Cardiac muscle cell (in vitro differentiated cells and primary cell): Measurements from ENCODE around the gene DNAJC3. TPM values are rescaled to one million over a fixed set of nuclear protein-coding genes. Genes with fewer than 3 reads are reported as not detected.

ENCODE experiments used
- DNase-seq, 2 donors: peaks; one replicate each; pipeline versions ENCODE4 v3.0.0 to v3.0.0-alpha.2; 2010 to 2017; ENCODE audit warnings: low read depth in 1 of 2, low spot score in 1 of 2
- H3K27ac ChIP-seq: fragments of 200-600 bp; sonication (generic); 2 replicates; pipeline ENCODE4 v1.5.1; 2016
- H3K27me3 ChIP-seq: fragments of 200-600 bp; sonication (generic); 2 replicates; pipeline ENCODE4 v1.6.0; 2016; ENCODE audit warnings: control low read depth
- H3K36me3 ChIP-seq: fragments of 200-600 bp; sonication (generic); 2 replicates; pipeline ENCODE4 v1.5.1; 2016; ENCODE audit warnings: control low read depth
- H3K4me1 ChIP-seq: fragments of 200-600 bp; sonication (generic); 2 replicates; pipeline ENCODE4 v1.8.1; 2017; ENCODE audit warnings: low read depth, mild to moderate bottlenecking, mixed run types
- H3K4me3 ChIP-seq: fragments of 200-600 bp; sonication (generic); 2 replicates; pipeline ENCODE4 v1.5.1; 2016; ENCODE audit warnings: mild to moderate bottlenecking
- H3K9me3 ChIP-seq: fragments of 200-600 bp; sonication (generic); 2 replicates; pipeline ENCODE4 v1.5.1; 2017; ENCODE audit warnings: low read depth, mild to moderate bottlenecking, control low read depth
- CTCF ChIP-seq: IDR thresholded peaks from 2 replicates; pipeline ENCODE4 v1.5.1; 2012; ENCODE audit warnings: low read depth, mild to moderate bottlenecking, low read length
- polyA plus RNA-seq: library from polyadenylated mRNA; unstranded; fragments of >200 nt; fragmentation: Nextera tagmentation; extraction: Ambion mirVana; gene quantifications from 2 replicates; pipeline ENCODE4 v1.2.1, GENCODE V29; 2016
- total RNA-seq: library from RNA; depleted of rRNA; stranded (reverse); fragments of >200 nt; gene quantifications from 2 replicates; pipeline ENCODE4 v1.2.3, GENCODE V29; 2016

DNAJC3 gene
- total and polyA plus RNA-seq, 2 experiments from 2014 or later = 13.6 to 15.3 TPM

- no peak for DNase-seq
- no peaks in the 10 kb centered on the region for H3K9me3 ChIP-seq
- H3K4me1 ChIP-seq = peaks cover 8% of the 10 kb centered on the region
- no peak for TF ChIP-seq CTCF
- no peak overlapping the region for H3K27ac ChIP-seq
- H3K4me3 ChIP-seq = no peak overlapping the region
- H3K27me3 ChIP-seq = no peaks in the 10 kb centered on the region
- peaks cover 8% of the 10 kb centered on the region for H3K36me3 ChIP-seq
Observed at GRCh38 chr13:95793781-95794180, 116.8 kb downstream of the DNAJC3 start.

- Histone ChIP-seq H3K4me1 (peaks cover 3% of the 10 kb centered on the region), H3K4me3 (no peak overlapping the region), H3K27ac (no peak overlapping the region), H3K36me3 (peaks cover 11% of the 10 kb centered on the region), H3K27me3 (no peaks in the 10 kb centered on the region), H3K9me3 (no peaks in the 10 kb centered on the region)
- TF ChIP-seq CTCF = no peak
- peak in 1 of 2 donors; percentile 7 for DNase-seq
Observed at GRCh38 chr13:95797016-95797415, 120.1 kb downstream of the DNAJC3 start.

GRCh38 chr13:95800436-95800835, 123.5 kb downstream of the DNAJC3 start:
- no peak for TF ChIP-seq CTCF
- Histone ChIP-seq H3K36me3 (peaks cover 3% of the 10 kb centered on the region), H3K27ac (no peak overlapping the region), H3K27me3 (no peaks in the 10 kb centered on the region), H3K4me1 (no peaks in the 10 kb centered on the region), H3K4me3 (no peak overlapping the region), H3K9me3 (no peaks in the 10 kb centered on the region)
- DNase-seq = no peak

GRCh38 chr13:95801825-95802224, 124.9 kb downstream of the DNAJC3 start:
- Histone ChIP-seq H3K4me3 (no peak overlapping the region), H3K36me3 (peaks cover 3% of the 10 kb centered on the region), H3K27ac (no peak overlapping the region), H3K9me3 (no peaks in the 10 kb centered on the region), H3K27me3 (no peaks in the 10 kb centered on the region), H3K4me1 (no peaks in the 10 kb centered on the region)
- DNase-seq = no peak
- no peak for TF ChIP-seq CTCF

- Histone ChIP-seq H3K9me3 (no peaks in the 10 kb centered on the region), H3K4me1 (no peaks in the 10 kb centered on the region), H3K36me3 (peaks cover 3% of the 10 kb centered on the region), H3K27me3 (no peaks in the 10 kb centered on the region), H3K4me3 (no peak overlapping the region), H3K27ac (no peak overlapping the region)
- no peak for TF ChIP-seq CTCF
- no peak for DNase-seq
Observed at GRCh38 chr13:95805921-95806320, 129.0 kb downstream of the DNAJC3 start.

GRCh38 chr13:95809429-95809828, 132.5 kb downstream of the DNAJC3 start:
- Histone ChIP-seq H3K4me3 (no peak overlapping the region), H3K4me1 (no peaks in the 10 kb centered on the region), H3K27ac (no peak overlapping the region), H3K36me3 (no peaks in the 10 kb centered on the region), H3K27me3 (no peaks in the 10 kb centered on the region), H3K9me3 (no peaks in the 10 kb centered on the region)
- no peak for TF ChIP-seq CTCF
- DNase-seq = no peak
